Measurements from ENCODE around the gene UFSP1. TPM values are rescaled to one million over a fixed set of nuclear protein-coding genes. Genes with fewer than 3 reads are reported as not detected.

UFSP1 gene
- polyA plus RNA-seq, 1 donor from 2014 or later: 2.4 TPM

DNA sequence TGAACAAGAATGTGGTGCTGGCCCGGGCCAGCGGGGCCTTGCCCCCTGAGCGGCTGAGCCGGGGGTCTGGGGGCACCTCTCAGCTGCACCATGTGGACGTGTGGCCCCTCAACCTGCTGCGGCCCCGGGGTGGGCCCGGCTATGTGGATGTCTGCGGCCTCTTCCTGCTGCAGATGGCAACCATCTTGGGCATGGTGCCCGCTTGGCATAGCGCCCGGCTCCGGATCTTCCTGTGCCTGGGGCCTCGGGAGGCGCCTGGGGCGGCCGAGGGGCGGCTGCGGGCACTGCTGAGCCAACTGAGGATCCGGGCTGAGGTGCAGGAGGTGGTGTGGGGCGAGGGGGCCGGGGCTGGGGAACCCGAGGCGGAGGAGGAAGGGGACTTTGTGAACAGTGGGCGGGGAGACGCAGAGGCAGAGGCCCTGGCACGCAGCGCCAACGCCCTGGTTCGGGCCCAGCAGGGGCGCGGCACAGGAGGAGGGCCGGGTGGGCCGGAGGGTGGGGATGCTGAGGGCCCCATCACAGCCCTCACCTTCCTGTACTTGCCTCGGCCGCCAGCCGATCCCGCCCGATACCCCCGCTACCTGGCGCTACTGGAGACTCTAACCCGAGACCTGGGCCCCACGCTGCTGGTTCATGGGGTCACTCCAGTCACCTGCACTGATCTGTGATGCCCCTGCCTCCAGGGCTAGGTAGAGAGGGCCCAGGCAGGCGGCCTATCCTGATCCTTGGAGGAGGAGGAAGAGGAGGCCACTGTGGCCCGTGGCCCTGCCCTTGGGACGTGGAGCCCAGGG, 23.4 kb downstream of the UFSP1 start:
- no peaks in the 10 kb centered on the region for H3K36me3 ChIP-seq (ENCODE audit: insufficient read depth, low read length)
- H4K20me1 ChIP-seq (ENCODE audit: insufficient read depth): no peaks in the 10 kb centered on the region
- no peak for TF ChIP-seq EZH2 (IDR thresholded peaks at IDR 0.05; ENCODE audit: borderline replicate concordance, insufficient read depth, low read length, poor library complexity, severe bottlenecking)
- no peak for TF ChIP-seq RAD21 (conservative IDR thresholded peaks at IDR 0.05)
- TF ChIP-seq, protein P1, sequence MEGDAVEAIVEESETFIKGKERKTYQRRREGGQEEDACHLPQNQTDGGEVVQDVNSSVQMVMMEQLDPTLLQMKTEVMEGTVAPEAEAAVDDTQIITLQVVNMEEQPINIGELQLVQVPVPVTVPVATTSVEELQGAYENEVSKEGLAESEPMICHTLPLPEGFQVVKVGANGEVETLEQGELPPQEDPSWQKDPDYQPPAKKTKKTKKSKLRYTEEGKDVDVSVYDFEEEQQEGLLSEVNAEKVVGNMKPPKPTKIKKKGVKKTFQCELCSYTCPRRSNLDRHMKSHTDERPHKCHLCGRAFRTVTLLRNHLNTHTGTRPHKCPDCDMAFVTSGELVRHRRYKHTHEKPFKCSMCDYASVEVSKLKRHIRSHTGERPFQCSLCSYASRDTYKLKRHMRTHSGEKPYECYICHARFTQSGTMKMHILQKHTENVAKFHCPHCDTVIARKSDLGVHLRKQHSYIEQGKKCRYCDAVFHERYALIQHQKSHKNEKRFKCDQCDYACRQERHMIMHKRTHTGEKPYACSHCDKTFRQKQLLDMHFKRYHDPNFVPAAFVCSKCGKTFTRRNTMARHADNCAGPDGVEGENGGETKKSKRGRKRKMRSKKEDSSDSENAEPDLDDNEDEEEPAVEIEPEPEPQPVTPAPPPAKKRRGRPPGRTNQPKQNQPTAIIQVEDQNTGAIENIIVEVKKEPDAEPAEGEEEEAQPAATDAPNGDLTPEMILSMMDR (IDR thresholded peaks at IDR 0.05; ENCODE audit: poor library complexity, severe bottlenecking): no peak
- TF ChIP-seq SMC3 (conservative IDR thresholded peaks at IDR 0.05; ENCODE audit: poor library complexity): no peak
- no peak for TF ChIP-seq TAF1 (IDR thresholded peaks at IDR 0.05; ENCODE audit: low read depth)
- no peak for TF ChIP-seq EP300 (conservative IDR thresholded peaks at IDR 0.05; ENCODE audit: poor library complexity, severe bottlenecking)
- no peak for TF ChIP-seq POLR2AphosphoS5 (IDR thresholded peaks at IDR 0.05)
- TF ChIP-seq MXI1 (conservative IDR thresholded peaks at IDR 0.05; ENCODE audit: poor library complexity, severe bottlenecking): no peak
- TF ChIP-seq, protein P2, sequence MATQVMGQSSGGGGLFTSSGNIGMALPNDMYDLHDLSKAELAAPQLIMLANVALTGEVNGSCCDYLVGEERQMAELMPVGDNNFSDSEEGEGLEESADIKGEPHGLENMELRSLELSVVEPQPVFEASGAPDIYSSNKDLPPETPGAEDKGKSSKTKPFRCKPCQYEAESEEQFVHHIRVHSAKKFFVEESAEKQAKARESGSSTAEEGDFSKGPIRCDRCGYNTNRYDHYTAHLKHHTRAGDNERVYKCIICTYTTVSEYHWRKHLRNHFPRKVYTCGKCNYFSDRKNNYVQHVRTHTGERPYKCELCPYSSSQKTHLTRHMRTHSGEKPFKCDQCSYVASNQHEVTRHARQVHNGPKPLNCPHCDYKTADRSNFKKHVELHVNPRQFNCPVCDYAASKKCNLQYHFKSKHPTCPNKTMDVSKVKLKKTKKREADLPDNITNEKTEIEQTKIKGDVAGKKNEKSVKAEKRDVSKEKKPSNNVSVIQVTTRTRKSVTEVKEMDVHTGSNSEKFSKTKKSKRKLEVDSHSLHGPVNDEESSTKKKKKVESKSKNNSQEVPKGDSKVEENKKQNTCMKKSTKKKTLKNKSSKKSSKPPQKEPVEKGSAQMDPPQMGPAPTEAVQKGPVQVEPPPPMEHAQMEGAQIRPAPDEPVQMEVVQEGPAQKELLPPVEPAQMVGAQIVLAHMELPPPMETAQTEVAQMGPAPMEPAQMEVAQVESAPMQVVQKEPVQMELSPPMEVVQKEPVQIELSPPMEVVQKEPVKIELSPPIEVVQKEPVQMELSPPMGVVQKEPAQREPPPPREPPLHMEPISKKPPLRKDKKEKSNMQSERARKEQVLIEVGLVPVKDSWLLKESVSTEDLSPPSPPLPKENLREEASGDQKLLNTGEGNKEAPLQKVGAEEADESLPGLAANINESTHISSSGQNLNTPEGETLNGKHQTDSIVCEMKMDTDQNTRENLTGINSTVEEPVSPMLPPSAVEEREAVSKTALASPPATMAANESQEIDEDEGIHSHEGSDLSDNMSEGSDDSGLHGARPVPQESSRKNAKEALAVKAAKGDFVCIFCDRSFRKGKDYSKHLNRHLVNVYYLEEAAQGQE (IDR thresholded peaks at IDR 0.05; ENCODE audit: borderline replicate concordance): no peak
- no peak overlapping the region for H2AFZ ChIP-seq (ENCODE audit: low read depth, low read length)
- no peaks in the 10 kb centered on the region for H3K9me2 ChIP-seq (ENCODE audit: insufficient read depth, low read length)
- H3K27me3 ChIP-seq (ENCODE audit: insufficient read depth, low read depth, low read length): no peaks in the 10 kb centered on the region
- H3K4me3 ChIP-seq (ENCODE audit: low read length): no peak overlapping the region
- H3K27ac ChIP-seq (ENCODE audit: low read length): no peak overlapping the region
- no peaks in the 10 kb centered on the region for H3F3A ChIP-seq (ENCODE audit: insufficient read depth, low read length, poor library complexity, severe bottlenecking)
- H3K4me2 ChIP-seq (ENCODE audit: low read length): no peak overlapping the region
- no peaks in the 10 kb centered on the region for H3K79me2 ChIP-seq (replicated peaks; ENCODE audit: insufficient read depth, low read length)
- H3K9ac ChIP-seq (ENCODE audit: low read length): no peak overlapping the region
- no peaks in the 10 kb centered on the region for H3K9me3 ChIP-seq (ENCODE audit: low read length)

DNA sequence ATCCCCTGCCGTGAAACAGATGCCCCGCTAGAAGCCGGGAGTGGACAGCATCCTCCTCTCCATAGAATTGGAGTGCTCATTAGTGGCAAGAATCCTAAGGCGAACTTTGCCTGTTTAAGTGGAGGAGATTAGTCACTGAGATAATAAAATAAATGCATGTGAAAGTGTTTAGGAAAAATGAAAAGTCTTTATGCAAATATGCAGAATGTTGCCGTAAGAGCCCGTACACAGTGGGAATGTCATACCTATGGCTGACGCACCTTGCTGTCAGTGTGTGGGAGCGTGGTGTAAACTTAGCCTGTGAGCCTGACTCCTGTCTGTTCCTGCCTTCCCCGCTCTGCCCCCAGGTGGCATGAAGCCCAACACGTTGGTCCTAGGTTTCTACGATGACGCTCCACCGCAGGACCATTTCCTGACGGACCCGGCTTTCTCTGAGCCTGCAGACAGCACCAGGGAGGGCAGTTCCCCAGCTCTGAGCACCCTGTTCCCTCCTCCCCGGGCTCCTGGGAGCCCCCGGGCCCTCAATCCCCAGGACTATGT, 24.1 kb downstream of the UFSP1 start:
- TF ChIP-seq MXI1 (conservative IDR thresholded peaks at IDR 0.05; ENCODE audit: poor library complexity, severe bottlenecking): no peak
- TF ChIP-seq, protein P1 (IDR thresholded peaks at IDR 0.05; ENCODE audit: poor library complexity, severe bottlenecking): no peak
- no peak for TF ChIP-seq EZH2 (IDR thresholded peaks at IDR 0.05; ENCODE audit: borderline replicate concordance, insufficient read depth, low read length, poor library complexity, severe bottlenecking)
- no peak for TF ChIP-seq EP300 (conservative IDR thresholded peaks at IDR 0.05; ENCODE audit: poor library complexity, severe bottlenecking)
- Histone ChIP-seq H3K79me2 (replicated peaks; ENCODE audit: insufficient read depth, low read length) (no peaks in the 10 kb centered on the region), H3K27ac (ENCODE audit: low read length) (no peak overlapping the region), H3K4me2 (ENCODE audit: low read length) (no peak overlapping the region), H3K4me3 (ENCODE audit: low read length) (no peak overlapping the region), H3K9me3 (ENCODE audit: low read length) (no peaks in the 10 kb centered on the region), H3K9ac (ENCODE audit: low read length) (no peak overlapping the region), H3K36me3 (ENCODE audit: insufficient read depth, low read length) (no peaks in the 10 kb centered on the region), H2AFZ (ENCODE audit: low read depth, low read length) (no peak overlapping the region), H3K27me3 (ENCODE audit: insufficient read depth, low read depth, low read length) (no peaks in the 10 kb centered on the region), H3K9me2 (ENCODE audit: insufficient read depth, low read length) (no peaks in the 10 kb centered on the region), H3F3A (ENCODE audit: insufficient read depth, low read length, poor library complexity, severe bottlenecking) (no peaks in the 10 kb centered on the region), H4K20me1 (ENCODE audit: insufficient read depth) (no peaks in the 10 kb centered on the region)
